Chondrocyte (in vitro differentiated cells): Measurements from ENCODE around the gene ZFYVE9. TPM values are rescaled to one million over a fixed set of nuclear protein-coding genes. Genes with fewer than 3 reads are reported as not detected.

ENCODE experiments used
- DNase-seq: peaks from one replicate; pipeline ENCODE4 v3.0.0; 2021; ENCODE audit warnings: mixed read lengths, low spot score
- H3K27ac Mint-ChIP-seq: one replicate; pipeline ENCODE4 v1.8.0; 2021; ENCODE audit warnings: mild to moderate bottlenecking, moderate library complexity, mixed read lengths; ENCODE audit not compliant: unreplicated experiment
- H3K27me3 Mint-ChIP-seq: 2 replicates; pipeline ENCODE4 v1.8.0; 2021; ENCODE audit warnings: low read depth, mixed read lengths
- H3K36me3 Mint-ChIP-seq: 2 replicates; pipeline ENCODE4 v1.8.0; 2021; ENCODE audit warnings: low read depth, mixed read lengths
- H3K4me1 Mint-ChIP-seq: 2 replicates; pipeline ENCODE4 v1.8.0; 2021; ENCODE audit warnings: low read depth, mild to moderate bottlenecking, mixed read lengths
- H3K4me3 Mint-ChIP-seq: one replicate; pipeline ENCODE4 v1.8.0; 2021; ENCODE audit warnings: mild to moderate bottlenecking, moderate library complexity, mixed read lengths; ENCODE audit not compliant: unreplicated experiment
- H3K9me3 Mint-ChIP-seq: 2 replicates; pipeline ENCODE4 v1.8.0; 2021; ENCODE audit warnings: low read depth, mixed read lengths
- CTCF ChIP-seq: fragments of 200-600 bp; sonication (generic); IDR thresholded peaks from 2 replicates; pipeline ENCODE4 v1.5.0; 2021; ENCODE audit warnings: antibody characterized with exemption, mild to moderate bottlenecking, moderate library complexity
- total RNA-seq: library from RNA; stranded (reverse); gene quantifications from 3 replicates; pipeline ENCODE4 v1.2.1, GENCODE V29; 2021

ZFYVE9 gene
- total RNA-seq, 1 donor from 2014 or later: 20.9 TPM

- no peak overlapping the region for H3K4me3 Mint-ChIP-seq
- TF ChIP-seq CTCF: no peak
- no peaks in the 10 kb centered on the region for H3K27me3 Mint-ChIP-seq
- H3K4me1 Mint-ChIP-seq: no peaks in the 10 kb centered on the region
- H3K9me3 Mint-ChIP-seq: no peaks in the 10 kb centered on the region
- no peak overlapping the region for H3K27ac Mint-ChIP-seq
- H3K36me3 Mint-ChIP-seq: peaks cover 7% of the 10 kb centered on the region
- no peak for DNase-seq
Measured at GRCh38 chr1:52343979-52344378, 202.1 kb downstream of the ZFYVE9 start.

- Mint-ChIP-seq H3K4me3 (no peak overlapping the region), H3K9me3 (no peaks in the 10 kb centered on the region), H3K36me3 (peaks cover 6% of the 10 kb centered on the region), H3K27me3 (no peaks in the 10 kb centered on the region), H3K27ac (no peak overlapping the region), H3K4me1 (no peaks in the 10 kb centered on the region)
- DNase-seq: no peak
- TF ChIP-seq CTCF: no peak
Measured at GRCh38 chr1:52345252-52345651, 203.4 kb downstream of the ZFYVE9 start.

- no peak for TF ChIP-seq CTCF
- H3K4me1 Mint-ChIP-seq: no peaks in the 10 kb centered on the region
- H3K27me3 Mint-ChIP-seq: no peaks in the 10 kb centered on the region
- H3K27ac Mint-ChIP-seq: no peak overlapping the region
- H3K4me3 Mint-ChIP-seq: no peak overlapping the region
- H3K9me3 Mint-ChIP-seq: no peaks in the 10 kb centered on the region
- H3K36me3 Mint-ChIP-seq: peaks cover 6% of the 10 kb centered on the region
- DNase-seq: no peak
Measured at GRCh38 chr1:52346653-52347052, 204.8 kb downstream of the ZFYVE9 start.

GRCh38 chr1:52348704-52349300 lies 206.9 kb downstream of the ZFYVE9 start:
- no peak overlapping the region for H3K4me3 Mint-ChIP-seq
- no peaks in the 10 kb centered on the region for H3K9me3 Mint-ChIP-seq
- H3K4me1 Mint-ChIP-seq: peaks cover 3% of the 10 kb centered on the region
- no peaks in the 10 kb centered on the region for H3K27me3 Mint-ChIP-seq
- H3K27ac Mint-ChIP-seq: peak overlapping the region; percentile 36
- TF ChIP-seq CTCF: peak; percentile 67
- H3K36me3 Mint-ChIP-seq: peaks cover 17% of the 10 kb centered on the region
- DNase-seq: no peak

- H3K9me3 Mint-ChIP-seq: no peaks in the 10 kb centered on the region
- H3K4me3 Mint-ChIP-seq: no peak overlapping the region
- H3K27ac Mint-ChIP-seq: peak overlapping the region; percentile 49
- TF ChIP-seq CTCF: no peak
- H3K4me1 Mint-ChIP-seq: peaks cover 3% of the 10 kb centered on the region
- DNase-seq: no peak
- H3K36me3 Mint-ChIP-seq: peaks cover 41% of the 10 kb centered on the region
- no peaks in the 10 kb centered on the region for H3K27me3 Mint-ChIP-seq
Measured at GRCh38 chr1:52352690-52353089, 210.8 kb downstream of the ZFYVE9 start.
